Myocyte (in vitro differentiated cells): ENCODE measurements around the gene SLC12A9. TPM values are rescaled to one million over a fixed set of nuclear protein-coding genes. Genes with fewer than 3 reads are reported as not detected.

Experiments
- DNase-seq: peaks from one replicate; pipeline ENCODE4 v3.0.0-alpha.2; 2012; ENCODE audit warnings: low read depth
- total RNA-seq: library from RNA; depleted of rRNA; stranded (reverse); fragments of >200 nt; gene quantifications from 2 replicates; pipeline ENCODE4 v1.2.3, GENCODE V29; 2014

Gene SLC12A9
- total RNA-seq, 1 donor from 2014 or later: 13.4 TPM

DNA sequence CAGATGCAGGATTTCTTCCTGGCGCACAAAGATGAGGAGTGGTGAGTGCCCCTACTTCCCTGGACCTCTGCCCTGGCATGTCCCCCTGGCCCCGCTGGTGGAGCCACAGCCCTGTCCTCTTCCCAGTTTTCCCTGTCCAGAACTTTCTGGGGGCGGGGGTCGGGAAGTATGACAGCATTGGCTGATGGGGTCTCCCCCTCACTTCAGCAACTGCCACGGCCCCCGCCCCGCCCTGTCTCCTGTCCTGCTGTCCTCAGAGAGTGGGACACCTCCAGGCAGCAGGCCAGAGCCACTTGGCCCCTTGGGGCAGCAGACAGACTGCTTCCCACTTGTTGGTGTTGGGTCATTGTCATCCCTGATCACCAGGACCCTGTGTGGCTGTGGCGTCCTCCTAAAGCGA lies 29.7 kb downstream of the SLC12A9 start:
- DNase-seq: no peak

DNA sequence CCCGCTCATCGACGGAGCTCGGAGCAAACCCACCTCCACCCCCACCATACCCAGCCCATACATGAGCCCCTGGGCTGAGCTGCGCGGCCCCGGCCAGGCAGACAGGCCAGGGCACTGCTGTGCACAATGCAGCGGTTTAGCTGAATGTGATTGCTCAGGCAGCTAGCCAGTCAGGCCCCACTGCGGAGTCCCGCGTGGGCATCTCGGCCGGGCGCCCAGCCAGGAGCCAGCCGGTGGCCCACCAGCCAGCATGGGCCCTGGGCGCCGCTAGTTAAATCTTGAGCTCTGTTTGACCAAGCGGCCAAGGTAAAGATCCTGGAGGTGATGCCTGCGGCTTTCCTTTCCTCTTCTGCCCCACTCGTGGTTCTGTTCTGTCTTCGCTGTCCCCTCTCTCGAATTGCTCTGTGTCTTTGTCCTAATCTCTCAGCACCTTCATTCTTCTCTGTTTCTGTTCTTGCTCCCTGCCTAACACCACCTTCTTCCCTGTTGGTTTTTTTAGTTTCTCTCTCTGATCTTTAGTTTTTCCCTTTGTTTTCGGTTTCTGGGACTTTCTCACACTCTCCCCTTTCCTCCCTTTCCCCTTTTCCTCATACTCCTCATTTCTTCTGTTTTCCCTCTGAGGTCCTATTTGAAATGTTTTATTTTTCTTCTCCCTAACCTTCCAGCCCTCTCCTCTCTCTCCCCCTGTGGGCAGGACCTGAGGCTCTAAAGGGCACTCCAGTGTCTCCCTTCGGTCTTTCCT lies 30.4 kb downstream of the SLC12A9 start:
- DNase-seq: no peak

DNA sequence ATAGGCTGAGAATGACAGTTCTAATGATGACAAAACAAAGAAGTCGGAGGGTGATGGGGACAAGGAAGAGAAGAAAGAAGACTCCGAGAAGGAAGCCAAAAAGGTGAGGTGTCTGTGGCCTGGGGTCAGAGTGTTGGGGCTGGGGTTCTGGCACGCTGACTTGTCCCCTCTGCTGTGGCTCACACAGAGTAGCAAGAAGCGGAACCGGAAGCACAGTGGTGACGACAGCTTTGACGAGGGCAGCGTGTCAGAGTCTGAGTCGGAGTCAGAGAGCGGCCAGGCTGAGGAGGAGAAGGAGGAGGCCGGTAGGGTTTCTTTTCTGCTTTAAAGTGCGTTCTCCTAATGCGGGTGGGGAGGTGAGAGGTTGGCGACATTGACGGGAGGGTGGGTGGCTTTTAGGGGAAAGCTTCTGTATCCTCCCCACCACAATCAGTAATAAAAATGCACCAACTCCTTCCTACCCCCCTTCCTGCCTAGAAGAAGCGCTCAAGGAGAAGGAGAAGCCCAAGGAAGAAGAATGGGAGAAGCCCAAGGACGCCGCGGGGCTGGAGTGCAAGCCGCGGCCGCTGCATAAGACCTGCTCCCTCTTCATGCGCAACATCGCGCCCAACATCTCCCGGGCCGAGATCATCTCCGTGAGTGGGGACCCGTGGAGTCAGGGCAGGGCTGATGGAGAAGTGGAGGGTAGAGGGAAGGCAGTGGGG lies 32.4 kb downstream of the SLC12A9 start:
- DNase-seq: no peak

DNA sequence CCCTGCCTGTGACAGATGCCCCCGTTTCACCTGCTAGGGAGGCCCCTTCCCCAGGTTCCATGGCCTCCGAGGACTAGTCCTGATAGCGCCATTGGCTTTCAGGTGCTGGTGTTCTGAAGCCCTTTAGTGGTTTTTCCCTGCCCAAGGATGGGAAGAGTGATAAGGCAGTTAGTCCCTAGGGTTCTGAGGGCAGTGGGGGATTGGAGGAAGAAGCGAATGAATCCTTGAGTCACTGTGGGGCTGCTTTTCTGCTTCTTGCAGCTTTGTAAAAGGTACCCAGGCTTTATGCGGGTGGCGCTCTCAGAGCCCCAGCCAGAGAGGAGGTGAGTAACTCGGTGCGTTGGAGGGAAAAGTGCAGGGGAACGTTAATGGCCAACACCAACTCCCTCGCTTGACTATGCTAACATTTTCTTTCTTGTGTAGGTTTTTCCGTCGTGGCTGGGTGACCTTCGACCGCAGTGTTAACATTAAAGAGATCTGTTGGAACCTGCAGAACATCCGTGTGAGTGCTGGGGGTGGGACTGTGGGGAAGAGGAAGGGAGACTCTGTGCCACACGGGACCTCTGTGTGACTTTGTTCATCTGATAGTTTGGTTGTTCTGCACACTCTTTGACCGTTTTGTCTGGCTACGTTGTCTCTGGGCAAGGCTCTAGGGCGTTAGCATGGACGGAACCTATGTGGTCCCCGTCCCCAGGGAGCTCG lies 33.1 kb downstream of the SLC12A9 start:
- DNase-seq: no peak

DNA sequence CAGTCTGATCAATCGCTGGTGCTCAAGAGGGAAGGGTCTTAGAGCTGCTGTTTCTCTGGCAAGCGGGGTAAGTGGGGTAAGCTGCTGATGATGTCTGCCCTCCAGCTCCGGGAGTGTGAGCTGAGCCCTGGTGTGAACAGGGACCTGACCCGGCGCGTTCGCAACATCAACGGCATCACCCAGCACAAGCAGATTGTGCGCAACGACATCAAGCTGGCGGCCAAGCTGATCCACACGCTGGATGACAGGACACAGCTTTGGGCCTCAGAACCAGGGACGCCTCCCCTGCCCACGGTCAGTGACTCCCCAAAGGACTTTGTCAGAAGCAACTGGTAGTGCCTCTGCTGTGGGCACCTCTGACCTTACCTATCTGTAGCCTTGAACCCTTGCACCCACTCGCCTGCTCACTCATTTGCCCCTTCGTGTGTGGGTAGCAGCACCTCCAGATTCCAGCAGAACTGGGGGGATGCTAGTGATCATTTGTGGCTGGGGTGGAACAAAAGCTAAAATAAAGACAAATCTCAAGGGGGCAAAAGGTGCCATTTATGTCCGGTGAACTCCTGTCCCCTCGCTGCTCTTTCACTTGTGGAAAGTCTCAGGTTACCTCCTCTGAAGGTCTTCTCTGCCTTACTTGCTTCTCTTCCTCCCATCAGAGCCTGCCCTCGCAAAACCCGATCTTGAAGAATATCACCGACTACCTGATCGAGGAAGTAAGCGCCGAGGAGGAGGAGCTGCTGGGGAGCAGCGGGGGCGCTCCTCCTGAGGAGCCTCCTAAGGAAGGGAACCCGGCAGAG lies 33.8 kb downstream of the SLC12A9 start:
- no peak for DNase-seq

DNA sequence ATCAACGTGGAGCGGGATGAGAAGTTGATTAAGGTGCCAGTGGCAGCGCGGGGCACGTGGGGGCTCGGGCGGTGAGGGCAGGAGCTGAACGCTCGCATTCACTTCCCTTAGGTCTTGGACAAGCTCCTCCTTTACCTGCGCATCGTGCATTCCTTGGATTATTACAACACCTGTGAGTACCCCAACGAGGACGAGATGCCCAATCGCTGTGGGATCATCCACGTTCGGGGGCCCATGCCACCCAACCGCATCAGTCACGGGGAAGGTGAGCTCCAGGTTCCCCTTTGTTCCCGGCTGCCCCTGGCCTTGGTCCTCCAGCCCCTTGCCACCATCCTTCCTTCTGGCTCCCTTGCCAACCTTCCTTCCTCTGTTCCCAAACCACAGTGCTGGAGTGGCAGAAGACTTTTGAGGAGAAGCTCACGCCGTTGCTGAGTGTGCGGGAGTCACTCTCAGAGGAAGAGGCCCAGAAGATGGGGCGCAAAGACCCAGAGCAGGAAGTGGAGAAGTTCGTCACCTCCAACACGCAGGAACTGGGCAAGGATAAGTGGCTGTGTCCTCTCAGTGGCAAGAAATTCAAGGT lies 34.5 kb downstream of the SLC12A9 start:
- no peak for DNase-seq

DNA sequence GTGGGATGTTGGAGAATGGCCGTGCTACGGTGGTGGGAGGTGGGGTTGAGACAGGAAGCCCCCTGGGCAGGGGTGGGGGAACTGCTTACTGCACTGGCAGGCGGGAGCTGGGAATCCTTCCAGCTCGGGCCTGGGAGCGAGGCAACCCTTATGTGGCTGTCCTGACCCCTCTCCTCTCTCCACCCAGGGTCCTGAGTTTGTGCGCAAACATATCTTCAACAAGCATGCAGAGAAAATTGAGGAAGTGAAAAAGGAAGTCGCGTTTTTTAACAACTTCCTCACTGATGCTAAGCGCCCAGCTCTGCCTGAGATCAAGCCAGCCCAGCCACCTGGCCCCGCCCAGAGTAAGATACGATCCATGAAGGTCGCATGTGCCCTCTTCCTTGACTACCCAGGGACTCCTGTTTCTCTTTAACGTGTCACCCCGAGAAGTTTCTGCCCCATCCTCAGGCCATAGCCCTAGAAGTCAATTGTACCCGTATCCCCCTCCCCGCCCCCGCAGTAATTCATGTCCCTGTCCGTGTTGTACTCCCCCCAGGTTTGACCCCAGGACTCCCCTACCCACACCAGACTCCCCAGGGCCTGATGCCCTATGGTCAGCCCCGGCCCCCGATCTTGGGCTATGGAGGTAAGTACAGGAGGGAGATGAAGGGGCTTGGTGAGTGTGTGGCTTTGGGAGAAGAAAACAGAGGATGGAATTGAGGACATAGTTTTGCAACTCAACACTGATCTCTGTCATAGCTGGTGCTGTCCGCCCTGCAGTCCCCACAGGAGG lies 35.2 kb downstream of the SLC12A9 start:
- no peak for DNase-seq

DNA sequence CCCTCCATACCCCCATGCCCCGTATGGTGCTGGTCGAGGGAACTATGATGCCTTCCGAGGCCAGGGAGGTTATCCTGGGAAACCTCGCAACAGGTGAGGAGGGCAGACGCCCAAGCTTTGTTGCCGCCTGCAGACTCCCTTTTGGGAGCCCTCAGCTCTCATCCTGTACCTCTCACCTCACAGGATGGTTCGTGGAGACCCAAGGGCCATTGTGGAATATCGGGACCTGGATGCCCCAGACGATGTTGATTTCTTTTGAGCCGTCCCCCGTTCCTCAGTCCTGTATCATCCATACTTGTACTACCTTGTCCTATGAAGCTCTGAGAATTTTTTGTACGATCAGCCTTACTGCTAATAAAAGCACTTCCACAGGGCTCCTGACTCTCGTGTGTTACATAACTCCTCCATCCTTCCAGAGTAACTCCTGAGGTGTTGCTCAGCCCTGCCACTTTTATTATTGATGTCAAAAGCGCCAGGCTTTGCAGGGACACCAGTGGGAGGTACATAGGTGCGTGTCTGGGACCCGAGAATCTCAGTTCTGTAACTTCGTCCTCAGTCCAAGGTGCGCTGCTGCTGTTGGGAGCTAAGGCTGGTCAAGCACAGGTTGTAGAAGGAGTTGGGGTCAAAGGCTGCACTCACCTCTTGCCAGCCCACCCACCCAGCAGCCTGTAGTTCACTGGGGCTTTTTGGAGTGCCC lies 35.9 kb downstream of the SLC12A9 start:
- DNase-seq: no peak

DNA sequence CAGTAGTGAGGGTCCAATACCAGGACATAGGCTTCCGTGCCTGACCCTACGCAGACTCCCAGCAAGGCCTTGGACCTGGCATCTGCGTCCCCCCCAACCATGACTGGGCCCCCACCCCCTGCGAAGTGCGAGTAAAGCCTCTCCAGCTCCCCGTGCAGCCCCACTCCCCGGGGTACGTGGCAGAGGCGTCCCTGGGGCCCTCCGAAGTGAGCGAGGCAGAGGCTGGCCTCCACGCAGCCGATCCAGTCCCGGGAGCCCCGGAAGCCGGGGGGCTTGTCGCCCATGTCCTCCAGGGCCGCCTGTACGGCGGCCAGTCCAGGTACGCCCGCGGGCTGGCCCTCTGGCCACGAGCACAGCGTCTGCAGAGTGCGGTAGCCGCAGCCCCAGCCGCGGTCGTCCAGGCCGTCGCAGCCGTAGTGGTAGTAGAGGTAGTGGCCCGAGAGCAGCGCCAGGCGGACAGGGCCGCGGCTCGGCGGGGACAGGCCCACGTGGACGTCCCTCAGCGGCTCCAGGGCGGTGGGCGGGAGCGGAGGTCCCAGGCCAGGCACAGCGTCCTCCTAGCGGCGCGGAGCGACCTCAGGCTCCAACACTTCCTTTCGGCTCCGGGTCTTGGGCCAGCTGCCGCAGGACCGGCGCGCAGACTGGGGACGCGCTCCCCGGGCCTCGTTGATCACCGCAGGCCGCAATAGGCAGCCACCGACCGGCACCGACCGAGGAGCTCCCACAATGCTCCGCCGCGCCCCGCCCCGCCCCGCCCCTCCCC lies 36.7 kb downstream of the SLC12A9 start, which contains the start of gene UFSP1:
Gene UFSP1, minus strand, starts transcription at position 728 of the 763 bp plus-strand sequence. Its CDS starts 444 bp downstream, at position 284.
- no peak for DNase-seq

DNA sequence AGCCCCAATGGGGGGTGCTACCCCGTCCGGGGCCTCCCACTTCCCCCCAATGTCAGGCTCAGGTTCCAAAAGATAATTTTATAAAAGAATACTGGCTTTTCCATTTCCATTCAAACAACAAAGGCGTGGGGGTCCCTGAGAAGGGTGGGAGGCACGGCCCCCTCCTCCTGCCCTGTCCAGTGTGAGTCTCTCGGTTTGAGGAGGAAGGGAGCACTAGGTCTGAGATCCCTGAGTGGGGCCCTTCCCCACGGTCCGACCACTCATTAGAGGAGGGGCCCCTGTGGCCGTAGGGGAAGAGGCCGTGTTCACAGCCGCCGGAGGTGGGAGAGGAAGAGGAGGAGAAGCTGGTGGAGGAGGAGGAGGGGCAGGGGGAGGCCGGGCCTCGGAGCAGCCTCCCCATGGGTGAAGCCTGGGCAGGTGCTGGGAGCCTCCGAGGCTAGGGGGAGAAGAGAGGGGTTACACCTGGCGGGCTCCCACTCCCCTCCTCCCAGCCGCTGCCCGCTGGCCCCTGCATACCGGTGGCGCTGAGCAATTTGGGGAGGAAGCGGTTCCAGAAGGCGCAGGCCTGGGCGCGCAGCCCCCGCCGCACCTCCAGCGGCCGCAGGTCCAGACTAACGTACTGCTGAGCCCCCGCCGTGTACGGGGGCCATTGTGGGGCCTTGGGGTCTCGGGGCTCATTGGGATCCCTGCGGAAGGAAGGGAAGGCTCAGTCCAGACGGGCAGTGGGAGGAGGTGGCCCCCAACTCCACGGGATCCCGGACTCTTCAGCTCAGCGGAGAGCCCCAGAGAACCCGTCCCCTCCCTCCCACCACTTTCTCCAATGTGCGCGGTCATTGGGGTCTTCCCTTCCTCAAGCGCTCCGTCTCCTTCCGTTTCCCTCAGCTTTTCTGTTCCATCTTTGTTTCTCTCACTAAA lies 38.4 kb downstream of the SLC12A9 start:
- DNase-seq: no peak

DNA sequence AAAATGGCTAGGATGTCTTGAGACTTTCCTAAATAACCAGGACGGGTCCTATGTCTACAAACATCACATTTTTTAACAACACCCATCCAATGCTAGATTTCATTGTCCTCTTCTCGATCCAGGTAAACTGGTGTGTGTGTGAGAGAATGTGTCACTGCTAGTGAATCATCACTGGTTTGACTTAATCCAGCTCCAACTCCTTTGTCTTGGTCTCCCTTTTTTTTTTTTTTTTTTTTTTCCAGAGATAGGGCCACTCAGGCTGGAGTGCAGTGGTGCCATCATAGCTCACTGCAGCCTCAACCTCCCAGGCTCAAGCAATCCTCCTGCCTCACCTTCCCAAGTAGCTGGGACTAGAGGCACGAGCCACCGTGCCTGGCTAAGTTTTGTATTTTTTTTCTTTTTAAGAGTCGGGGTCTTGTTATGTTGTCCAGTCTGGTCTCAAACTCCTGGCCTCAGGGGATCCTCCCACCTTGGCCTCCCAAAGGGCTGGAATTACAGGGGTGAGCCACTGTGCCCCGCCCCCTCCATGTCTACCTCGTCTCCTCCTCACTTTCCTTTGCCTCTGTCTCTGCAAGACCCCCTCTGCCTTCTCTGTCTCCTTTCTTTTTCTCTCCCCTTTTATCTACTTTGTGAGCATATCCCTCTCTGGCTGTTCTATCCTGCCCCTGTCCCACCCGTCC lies 39.2 kb downstream of the SLC12A9 start:
- no peak for DNase-seq

DNA sequence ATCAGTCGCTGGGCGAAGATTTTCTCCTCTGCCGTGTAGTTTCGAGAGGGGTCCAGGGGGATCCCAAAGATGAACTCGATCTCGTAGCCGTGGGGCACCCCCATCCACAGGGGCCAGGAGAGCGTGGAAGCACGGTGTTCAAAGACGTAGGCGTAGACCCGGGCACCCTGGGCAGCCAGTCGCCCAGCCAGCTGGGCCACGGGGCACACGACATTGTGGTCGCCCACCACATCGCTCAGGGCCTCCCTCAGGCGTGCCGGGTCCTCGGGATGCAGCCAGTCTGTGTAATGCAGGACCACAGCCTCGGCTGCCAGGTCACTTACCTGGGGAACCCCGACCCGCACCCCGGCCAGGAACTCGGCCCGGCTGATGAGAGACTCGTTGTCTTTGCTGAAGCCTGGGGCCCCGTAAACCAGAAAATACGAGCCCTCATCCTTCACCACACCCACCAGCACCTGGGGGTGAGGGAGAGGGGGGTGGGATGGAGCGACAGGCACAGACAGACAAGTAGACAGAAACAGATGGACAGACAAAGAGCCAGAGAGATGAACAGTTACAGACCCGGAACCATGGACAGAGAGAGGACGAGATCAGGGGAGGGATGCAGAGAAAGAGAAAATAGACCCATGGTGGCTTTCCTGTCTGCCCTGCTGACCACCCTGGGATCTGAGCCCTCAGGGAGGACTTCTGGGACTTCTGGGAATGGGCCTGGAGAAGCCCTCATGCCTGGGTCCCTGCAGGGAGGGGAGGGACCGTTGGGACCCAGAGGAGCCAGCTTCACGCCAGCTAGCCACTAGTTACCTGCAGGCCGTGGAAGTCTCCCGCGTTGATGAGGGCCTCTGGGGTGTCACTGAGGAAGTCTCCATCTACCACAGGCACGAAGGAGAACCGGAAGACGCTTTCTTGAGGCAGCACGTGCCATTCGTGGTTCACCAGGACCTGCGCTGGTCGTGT lies 40.1 kb downstream of the SLC12A9 start:
- no peak for DNase-seq

DNA sequence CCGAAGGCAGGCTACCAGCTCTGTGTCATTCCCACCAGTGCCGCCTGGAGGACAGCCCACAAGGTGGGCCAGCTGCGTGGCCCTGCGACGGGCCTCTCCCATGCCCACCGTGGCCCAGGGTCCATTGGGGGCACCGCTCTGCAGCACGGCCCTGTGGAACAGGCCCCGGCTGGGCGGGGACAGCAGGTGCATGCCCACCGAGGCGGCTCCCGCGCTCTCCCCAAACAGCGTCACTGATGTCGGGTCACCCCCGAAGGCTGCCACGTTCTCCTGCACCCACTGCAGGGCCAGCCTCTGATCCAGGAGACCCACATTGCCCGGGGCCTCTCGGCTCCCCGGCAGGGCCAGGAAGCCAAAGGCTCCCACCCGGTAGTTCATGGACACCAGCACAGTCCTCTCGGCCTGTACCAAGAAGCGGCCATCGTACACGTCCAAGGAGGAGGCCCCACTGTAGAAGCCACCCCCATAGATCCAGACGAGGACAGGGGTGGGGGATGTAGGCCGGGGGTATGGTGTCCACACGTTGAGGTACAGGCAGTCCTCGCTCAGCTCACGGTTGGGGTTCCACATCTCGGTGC lies 40.9 kb downstream of the SLC12A9 start:
- DNase-seq: no peak

DNA sequence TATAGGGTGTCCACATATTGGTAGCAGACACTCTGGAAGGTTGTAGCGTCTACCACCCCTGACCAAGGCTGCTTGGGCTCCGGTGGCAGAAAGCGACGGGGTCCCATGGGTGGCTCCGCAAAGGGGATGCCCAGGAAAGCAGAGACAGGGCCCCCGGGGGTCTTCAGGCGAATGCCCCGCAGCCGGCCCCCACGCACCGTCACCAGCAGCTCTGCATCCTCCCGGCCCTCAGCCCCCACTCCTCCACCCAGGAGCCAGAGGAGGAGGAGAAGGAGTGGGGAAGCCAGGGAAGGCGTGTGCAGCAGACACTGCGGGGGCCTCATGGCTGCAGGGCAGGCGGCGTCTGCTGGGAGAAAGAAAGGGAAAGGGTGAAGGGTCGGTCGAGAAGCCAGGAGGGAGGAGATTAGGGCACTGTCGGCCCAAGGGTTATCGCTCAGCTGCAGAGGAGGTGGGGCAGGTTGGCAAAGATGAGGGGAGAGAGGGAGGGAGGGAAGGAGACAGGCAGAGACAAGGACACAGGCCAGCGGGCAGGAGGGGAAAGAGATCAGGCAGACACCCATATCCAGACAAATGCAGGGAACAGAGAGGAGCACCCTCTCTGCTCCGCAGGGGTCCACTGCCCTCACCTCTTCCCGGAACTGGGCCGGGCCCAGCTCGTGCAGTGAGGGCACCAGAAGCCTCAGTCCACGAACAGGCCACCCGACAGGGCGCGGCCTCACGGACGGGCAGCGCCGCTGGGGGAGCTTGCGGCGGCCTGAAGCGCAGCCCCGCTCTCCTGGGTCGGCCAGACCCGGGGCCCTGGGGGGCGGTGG lies 41.6 kb downstream of the SLC12A9 start:
- DNase-seq: peak; percentile 35
